Left ventricle myocardium inferior (tissue), 1 donor: ENCODE results near the gene XPNPEP2. TPM values are rescaled to one million over a fixed set of nuclear protein-coding genes. Genes with fewer than 3 reads are reported as not detected.

Experiments
- DNase-seq: peaks from one replicate; pipeline ENCODE4 v3.0.0-alpha.2; 2020
- H3K27ac ChIP-seq: fragments of 200-600 bp; replicated peaks from 2 replicates; pipeline ENCODE4 v1.8.0; 2021
- H3K27me3 ChIP-seq: fragments of 200-600 bp; 2 replicates; pipeline ENCODE4 v1.8.0; 2021; ENCODE audit warnings: low read depth
- H3K36me3 ChIP-seq: fragments of 200-600 bp; 2 replicates; pipeline ENCODE4 v1.8.0; 2021
- H3K4me1 ChIP-seq: fragments of 200-600 bp; 2 replicates; pipeline ENCODE4 v1.8.0; 2021
- H3K4me3 ChIP-seq: fragments of 200-600 bp; 2 replicates; pipeline ENCODE4 v1.8.0; 2021; ENCODE audit warnings: mild to moderate bottlenecking, moderate library complexity
- H3K9me3 ChIP-seq: fragments of 200-600 bp; replicated peaks from 2 replicates; pipeline ENCODE4 v1.8.0; 2021
- intact Hi-C: fragments of 100-400 bp; cut with micrococcal nuclease; formaldehyde crosslinking; loops from one replicate; pipeline ENCODE4 v1.11.0; 2022
- total RNA-seq: library from RNA; stranded (reverse); fragmentation: NEBNext Ultra II Directional; extraction: Animal tissue kit (Norgen Biotek cat#: 25700); gene quantifications from one replicate; pipeline ENCODE4 v1.2.1, GENCODE V29; 2021
- TF ChIP-seq, protein P1 (sequence below): fragments of 200-600 bp; IDR thresholded peaks from 2 replicates; pipeline ENCODE4 v1.8.0; 2021; ENCODE audit warnings: antibody characterized with exemption, mild to moderate bottlenecking, borderline replicate concordance
- donor health status: DM: no; HTN: yes; CAD: no; lungs with severe emphysema.

XPNPEP2 gene
- total RNA-seq, 1 donor from 2014 or later, result 1.3 TPM

DNA sequence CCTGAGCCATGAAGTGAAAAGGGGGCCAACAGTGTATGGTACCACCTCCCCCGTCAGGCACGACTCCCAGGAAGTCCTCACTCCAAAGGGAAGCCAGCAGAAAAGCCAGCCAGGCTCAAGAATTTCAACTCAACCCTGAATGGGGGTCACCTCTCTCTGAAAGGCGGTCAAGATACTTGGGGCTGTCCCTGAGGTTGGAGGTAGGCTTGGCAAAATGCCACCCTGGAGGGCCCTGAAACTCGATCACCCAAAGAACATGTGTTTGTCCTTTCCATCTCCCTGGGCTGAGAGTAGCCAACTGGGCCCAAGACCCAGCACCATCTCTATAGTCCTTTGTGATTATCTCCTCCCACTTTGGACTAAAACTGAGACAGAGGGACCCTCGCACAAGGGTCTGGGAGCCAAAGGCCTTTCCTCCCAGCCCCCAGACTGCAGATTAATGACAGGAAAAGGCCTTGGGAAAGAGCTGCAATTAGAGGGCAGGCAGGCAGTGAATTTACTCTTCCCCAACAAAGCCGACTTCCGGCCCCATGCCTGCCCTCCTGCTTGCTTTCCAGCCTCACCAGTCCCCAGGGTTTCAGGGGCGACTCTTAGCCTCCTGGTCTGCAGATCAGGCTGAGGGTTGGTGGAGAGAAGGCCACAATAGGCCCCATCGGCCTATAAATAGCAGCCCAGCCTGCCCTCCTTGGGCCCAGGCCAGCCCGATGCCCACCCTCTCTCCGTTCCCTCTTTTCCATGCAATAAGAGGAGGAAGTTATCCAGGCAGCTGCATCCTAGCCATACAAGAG lies 46.6 kb downstream of the XPNPEP2 start:
- Histone ChIP-seq H3K4me3 (no peak overlapping the region), H3K4me1 (no peaks in the 10 kb centered on the region), H3K36me3 (no peaks in the 10 kb centered on the region), H3K27ac (no peak overlapping the region), H3K27me3 (no peaks in the 10 kb centered on the region), H3K9me3 (no peaks in the 10 kb centered on the region)
- TF ChIP-seq, protein P1, sequence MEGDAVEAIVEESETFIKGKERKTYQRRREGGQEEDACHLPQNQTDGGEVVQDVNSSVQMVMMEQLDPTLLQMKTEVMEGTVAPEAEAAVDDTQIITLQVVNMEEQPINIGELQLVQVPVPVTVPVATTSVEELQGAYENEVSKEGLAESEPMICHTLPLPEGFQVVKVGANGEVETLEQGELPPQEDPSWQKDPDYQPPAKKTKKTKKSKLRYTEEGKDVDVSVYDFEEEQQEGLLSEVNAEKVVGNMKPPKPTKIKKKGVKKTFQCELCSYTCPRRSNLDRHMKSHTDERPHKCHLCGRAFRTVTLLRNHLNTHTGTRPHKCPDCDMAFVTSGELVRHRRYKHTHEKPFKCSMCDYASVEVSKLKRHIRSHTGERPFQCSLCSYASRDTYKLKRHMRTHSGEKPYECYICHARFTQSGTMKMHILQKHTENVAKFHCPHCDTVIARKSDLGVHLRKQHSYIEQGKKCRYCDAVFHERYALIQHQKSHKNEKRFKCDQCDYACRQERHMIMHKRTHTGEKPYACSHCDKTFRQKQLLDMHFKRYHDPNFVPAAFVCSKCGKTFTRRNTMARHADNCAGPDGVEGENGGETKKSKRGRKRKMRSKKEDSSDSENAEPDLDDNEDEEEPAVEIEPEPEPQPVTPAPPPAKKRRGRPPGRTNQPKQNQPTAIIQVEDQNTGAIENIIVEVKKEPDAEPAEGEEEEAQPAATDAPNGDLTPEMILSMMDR, result no peak
- intact Hi-C loops, result no loop called here
- no peak for DNase-seq

DNA sequence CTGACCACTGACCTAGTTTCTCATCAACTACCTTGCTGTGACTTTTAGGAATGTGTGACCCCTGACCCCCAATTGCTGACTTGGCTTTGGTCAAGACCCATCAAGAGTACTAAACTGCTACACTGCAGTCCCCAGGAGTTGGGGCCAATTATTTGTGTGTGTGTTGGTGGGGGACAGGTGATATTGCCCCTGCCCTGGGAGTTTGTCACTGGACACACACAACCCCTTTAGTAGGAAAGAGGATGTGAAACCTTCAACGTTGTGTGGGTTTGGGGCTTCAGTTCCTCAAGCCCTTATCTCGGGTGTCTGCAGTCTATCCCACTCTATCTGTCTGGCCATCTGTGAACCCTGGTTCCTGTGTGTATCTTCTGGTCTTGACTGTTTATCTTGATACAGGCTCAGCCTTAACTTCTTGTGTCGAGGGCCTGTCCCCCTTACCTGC lies 47.5 kb downstream of the XPNPEP2 start:
- H3K27ac ChIP-seq, result no peak overlapping the region
- H3K27me3 ChIP-seq, result no peaks in the 10 kb centered on the region
- intact Hi-C loops, result no loop called here
- H3K4me3 ChIP-seq, result no peak overlapping the region
- H3K36me3 ChIP-seq, result no peaks in the 10 kb centered on the region
- no peak for DNase-seq
- H3K9me3 ChIP-seq, result no peaks in the 10 kb centered on the region
- H3K4me1 ChIP-seq, result no peaks in the 10 kb centered on the region
- TF ChIP-seq, protein P1, result no peak

DNA sequence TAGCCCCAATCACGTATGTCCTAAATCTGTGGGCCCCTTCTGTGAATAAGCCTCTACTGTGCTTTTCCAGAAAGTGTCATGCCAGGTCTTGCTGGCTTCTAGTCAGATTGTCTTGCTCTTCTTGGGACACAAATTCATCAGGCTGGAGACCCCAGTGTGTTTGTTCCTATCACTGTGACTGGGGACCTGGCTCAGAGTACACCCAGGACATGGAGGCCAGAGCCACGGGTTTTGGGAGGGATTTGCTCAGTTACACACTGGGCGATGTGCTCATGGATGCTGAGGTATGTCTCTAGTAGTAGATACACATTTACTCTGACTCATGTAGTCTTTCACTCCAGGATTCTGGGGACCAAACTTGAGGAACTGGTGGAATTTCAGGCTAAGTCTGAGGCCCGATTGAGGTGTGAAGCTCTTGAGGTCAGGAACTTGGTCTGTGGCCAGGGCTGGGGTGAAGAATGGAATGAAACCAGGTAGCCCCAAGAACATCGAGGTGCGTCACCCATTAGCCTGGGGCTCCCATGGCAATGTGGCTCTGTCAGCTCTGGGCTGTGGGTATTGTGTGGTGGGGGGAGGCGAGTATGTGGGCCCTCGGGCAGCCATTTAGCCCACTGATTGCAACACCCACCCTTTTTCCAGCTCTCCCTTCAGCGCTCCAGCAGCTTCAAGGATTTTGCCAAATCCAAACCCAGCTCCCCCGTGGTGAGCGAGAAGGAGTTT lies 48.7 kb downstream of the XPNPEP2 start:
- Histone ChIP-seq H3K36me3 (no peaks in the 10 kb centered on the region), H3K9me3 (no peaks in the 10 kb centered on the region), H3K4me1 (no peaks in the 10 kb centered on the region), H3K27me3 (no peaks in the 10 kb centered on the region), H3K27ac (no peak overlapping the region), H3K4me3 (no peak overlapping the region)
- intact Hi-C loops, result no loop called here
- DNase-seq, result no peak
- TF ChIP-seq, protein P1, result no peak

DNA sequence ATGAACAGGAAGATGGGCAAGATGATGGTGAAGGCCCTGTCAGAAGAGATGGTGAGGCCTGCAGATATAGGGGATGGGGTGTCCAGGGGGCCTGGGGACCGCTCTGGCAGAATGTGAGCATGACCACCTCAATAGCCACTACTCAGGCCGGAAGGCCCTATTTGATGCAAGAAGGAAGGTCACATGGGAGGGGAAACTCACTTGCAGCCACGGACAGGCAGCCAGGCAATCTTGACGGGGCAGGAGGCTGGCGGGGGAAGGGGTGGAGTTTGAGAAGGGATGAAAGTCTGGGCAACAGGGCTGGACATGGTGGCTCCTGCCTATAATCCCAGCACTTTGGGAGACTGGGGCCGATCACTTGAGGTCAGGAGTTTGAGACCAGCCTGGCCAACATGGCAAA lies 49.7 kb downstream of the XPNPEP2 start:
- no peak for DNase-seq
- H3K4me3 ChIP-seq, result no peak overlapping the region
- no peaks in the 10 kb centered on the region for H3K4me1 ChIP-seq
- no peaks in the 10 kb centered on the region for H3K9me3 ChIP-seq
- no peaks in the 10 kb centered on the region for H3K27me3 ChIP-seq
- no peak overlapping the region for H3K27ac ChIP-seq
- intact Hi-C loops, result no loop called here
- TF ChIP-seq, protein P1, result no peak
- no peaks in the 10 kb centered on the region for H3K36me3 ChIP-seq

DNA sequence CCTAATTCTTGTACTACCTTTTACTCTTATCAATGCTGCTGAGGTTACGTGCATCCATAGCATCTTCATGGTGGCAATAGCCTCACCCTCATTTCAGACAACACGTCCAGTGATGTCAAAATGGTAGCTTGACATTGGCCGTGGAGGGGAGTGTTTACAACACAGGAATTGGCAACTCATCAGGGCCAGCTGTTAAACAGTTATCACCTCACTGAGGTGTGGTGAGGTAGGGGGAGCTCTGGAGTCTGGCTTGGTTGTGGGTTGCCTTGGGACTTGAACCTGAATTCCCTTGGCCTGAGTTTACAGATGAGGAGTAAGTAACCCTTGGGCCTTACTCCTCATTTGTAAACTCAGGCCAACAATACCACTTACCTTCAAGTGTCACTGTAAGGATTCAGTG lies 51.4 kb downstream of the XPNPEP2 start:
- no peaks in the 10 kb centered on the region for H3K36me3 ChIP-seq
- intact Hi-C loops, result no loop called here
- no peaks in the 10 kb centered on the region for H3K27me3 ChIP-seq
- H3K27ac ChIP-seq, result no peak overlapping the region
- H3K4me1 ChIP-seq, result no peaks in the 10 kb centered on the region
- H3K9me3 ChIP-seq, result no peaks in the 10 kb centered on the region
- no peak overlapping the region for H3K4me3 ChIP-seq
- DNase-seq, result no peak
- TF ChIP-seq, protein P1, result no peak
